ENCODE results near the gene IL13RA1.
"Not testable (repeated sequence)": the region's sequence is repeated elsewhere in the genome, so short reads cannot be mapped to it uniquely, and the experiment has no call there.

Gene IL13RA1

GRCh38 chrX:118726887-118727685, at the start of gene IL13RA1:
Gene IL13RA1, plus strand, starts transcription at chrX:118727606. Its CDS starts 33 bp downstream, at chrX:118727639.
- DNase-seq = no peak

DNA sequence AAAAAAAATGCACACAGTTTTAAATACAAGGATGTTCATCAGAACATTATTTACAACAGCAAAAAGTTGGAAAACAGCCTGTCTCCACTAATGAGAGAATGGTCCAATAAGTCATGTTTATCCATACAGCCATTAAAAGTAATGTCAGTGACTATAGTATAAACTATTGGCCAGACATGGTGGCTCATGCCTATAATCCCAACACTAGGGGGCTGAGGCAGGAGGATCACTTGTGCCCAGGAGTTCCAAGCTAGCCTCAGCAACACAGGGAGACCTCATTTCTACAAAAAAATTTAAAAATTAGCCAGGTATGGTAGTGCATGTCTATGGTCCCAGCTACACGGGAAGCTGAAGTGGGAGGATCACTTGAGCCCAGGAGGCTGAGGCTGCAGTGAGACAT, 48.1 kb upstream of the IL13RA1 start:
- DNase-seq = no peak

DNA sequence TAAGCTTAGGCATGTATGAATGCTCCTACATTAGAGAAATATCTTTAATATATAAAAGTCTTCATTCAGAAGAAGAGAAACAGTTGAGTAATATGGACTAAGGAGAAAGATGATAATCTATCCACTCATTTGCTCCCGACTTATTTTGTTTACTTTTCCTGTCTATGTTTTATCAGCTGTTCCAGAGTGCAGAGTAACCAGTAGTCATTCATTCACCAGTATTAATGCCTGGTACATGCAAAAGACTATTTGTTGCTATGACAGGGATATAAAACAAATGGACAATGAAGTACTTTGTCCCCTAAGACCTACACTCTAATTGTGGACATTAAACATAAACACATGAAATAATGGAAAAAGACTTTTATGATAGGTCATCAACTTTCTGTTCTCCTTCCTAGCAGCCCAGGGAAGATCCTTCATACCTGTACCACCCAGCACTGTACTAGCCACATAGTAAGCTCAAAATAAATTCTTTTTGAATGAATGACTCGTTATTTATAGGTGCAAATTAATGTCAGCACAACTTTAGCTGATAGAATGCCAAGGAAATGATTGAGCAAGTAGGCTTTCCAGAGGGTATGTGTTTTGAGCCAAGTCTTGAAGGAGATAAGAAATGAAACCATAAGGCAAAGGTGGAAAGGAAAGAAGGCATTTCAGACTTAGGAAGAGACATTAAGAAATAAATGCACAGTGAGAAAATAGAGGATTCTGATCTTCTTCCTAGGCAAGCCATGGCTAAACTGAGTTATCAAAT, 45.0 kb upstream of the IL13RA1 start:
- no peak for DNase-seq

DNA sequence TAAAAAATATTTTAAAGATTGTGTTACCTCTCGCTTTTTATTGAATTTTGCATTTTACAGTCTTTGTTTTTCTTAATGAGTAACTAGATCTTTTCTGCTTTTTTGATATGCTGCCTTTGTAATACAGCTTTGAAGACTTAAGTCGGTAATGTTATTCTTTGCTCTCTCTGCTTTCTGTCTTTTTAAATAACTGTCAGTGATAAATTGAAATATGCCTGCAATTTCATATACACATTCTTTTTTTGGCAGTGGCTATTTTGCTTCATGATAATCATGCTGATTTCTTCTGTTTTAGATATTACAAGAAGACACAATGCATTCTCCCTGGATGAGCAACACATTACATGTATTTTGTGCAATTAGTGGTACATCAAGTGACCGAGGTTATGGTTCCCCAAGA, 42.0 kb upstream of the IL13RA1 start:
- DNase-seq = no peak

GRCh38 chrX:118688935-118689334, 38.5 kb upstream of the IL13RA1 start:
- no peak for DNase-seq

DNA sequence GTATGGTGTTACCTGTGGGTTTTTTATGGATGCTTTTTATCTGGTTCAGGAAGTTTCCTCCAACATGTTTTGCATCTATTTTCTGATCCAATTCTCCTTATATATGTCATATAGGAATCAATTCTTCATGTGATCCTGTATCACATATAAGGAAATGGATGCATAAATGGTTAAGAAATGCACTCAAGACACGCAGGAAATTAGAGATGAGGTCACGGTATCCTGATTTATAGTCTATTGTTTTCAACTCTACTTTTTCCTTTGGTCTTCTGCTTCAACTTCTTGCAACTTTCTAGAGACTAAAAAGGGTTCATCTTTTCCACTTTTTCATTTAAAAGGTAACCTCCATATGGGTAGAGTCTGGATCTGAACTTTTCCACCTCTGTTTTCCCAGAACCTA, 33.6 kb upstream of the IL13RA1 start:
- DNase-seq = no peak

DNA sequence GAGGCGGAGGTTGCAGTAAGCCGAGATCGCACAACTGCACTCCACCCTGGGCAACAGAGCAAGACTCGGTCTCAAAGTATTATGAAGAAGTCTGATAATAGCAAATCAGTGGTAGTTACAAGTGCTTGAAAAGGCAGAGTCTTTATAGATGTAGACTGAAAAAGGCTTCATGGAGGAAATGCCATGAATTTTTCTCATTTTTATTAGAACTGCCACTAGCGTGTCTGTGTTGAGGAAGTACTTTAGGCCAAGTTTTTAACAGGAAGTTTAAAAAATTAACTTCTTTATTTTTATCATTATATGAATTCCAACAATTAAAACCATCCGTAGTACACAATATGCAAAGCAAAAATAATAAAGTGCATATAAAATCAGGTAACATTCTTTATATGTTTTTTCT, 32.8 kb upstream of the IL13RA1 start:
- DNase-seq = no peak

DNA sequence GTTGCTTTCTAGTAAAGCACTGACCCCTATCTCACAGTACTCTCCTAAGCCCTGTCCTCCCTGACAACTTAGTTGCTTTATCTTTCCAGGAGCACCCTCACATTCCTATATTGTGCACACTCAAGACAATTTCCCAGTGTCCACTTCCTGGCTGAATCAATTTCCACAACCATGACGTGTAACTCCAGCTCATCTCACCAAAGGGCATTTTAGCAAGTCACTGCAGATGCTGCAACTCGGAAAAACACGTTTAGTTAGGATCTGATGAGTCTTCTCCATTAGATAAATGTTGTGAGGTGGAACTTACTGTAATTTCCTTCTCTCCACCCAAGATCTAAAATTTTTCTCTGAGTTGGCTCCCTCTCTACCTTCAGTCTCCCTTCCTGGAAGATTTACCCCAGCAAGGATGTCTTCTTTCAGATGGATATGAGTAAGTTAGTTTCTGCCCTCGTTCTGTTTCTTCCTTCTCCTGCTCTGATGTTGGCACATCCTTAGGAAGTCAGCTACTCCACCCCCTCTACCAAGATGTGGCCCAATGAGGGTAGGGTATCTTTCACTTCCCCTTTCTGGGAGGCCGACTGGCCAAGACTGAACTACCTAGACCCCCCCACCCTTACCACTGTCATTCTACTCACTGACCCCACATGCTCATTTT, 28.8 kb upstream of the IL13RA1 start:
- DNase-seq = no peak

GRCh38 chrX:118702741-118703140, 24.7 kb upstream of the IL13RA1 start:
- DNase-seq = no peak

DNA sequence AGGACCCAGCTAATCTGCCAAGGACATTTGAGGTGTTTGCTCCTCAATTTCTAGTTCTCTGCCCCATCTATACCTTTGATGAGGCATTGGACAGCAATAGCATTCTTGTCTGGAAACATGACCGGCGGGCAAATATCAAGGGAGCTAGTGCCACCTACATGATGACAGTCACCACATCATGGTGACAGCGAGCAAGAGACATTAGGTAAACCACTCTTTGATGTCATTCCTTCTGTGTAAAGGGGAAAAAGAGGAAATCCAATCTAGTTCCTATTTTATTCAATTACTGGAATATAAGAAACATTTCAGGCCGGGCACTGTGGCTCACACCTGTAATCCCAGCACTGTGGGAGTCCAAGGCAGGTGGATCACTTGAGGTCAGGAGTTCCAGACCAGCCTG, 20.7 kb upstream of the IL13RA1 start:
- DNase-seq = no peak

DNA sequence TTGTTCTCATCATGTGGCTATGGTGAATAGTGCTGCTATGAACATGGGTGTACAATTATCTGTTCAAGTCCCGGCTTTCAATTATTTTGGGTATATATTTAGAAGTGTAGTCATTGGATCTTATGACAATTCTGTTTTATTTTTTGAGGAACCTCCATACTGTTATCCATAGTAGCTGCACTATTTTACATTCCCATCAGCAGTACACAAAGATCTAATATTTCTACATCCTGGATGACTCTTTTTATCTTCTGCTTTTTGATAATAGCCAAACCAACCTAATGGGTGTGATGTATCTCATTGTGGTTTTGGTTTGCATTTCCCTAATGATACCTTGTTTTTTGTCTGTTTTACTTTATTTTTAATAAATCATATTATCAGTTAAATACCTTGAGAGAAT, 12.9 kb upstream of the IL13RA1 start:
- no peak for DNase-seq

GRCh38 chrX:118715917-118716316, 11.5 kb upstream of the IL13RA1 start:
- not testable (repeated sequence) for DNase-seq

GRCh38 chrX:118716833-118717232, 10.6 kb upstream of the IL13RA1 start:
- DNase-seq = not testable (repeated sequence)

DNA sequence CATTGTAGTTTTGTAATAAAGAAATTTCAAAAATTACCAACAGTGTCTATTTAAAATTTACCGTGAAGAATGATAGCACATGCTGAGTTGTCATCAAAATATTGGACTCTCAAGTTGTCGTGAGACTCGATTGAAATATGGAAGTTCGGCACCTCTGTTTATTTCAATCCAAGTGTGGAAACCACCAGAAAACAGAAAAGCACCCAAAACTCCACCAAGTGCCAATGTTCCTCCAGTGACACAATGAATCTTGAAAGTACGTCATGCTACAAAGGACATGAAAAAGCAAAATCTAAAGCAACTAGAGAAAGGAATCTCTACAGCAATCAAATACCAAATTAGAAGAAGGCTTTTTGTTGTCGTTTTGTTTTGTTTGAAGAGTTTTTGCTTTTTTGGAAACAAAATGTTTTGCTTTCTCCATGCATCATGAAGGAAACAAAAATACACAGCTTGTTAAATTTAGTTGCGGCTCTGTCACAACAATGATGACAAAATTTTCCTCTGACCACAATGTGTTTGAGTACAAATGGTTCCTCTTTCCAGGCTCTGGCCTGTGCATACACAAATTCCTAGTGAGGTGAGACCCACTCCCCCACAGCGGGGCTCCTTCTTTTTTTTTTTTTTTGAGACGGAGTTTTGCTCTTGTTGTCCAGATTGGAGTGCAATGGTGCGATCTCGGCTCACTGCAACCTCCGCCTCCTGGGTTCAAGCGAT, 9.6 kb upstream of the IL13RA1 start:
- no peak for DNase-seq

DNA sequence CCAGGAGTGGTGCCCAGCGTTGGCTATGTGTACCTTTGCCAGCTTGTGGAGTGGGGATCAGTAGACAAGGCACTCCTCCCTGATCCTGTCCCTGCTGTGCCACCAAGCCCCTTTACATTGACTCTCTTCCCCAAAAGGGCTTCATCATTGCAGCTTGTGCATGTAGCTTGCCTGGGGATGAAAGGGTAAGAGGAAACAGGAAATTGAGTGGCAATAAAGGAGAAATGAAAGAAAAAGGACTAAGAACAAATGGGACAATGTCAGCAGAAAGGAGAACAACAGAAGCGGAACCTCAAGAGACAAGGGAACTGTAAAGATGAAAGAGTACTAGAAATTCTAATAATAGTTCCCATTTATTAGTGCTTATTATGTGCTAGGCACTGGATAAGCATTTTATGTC, 8.7 kb upstream of the IL13RA1 start:
- DNase-seq = no peak

GRCh38 chrX:118720058-118720707, 7.2 kb upstream of the IL13RA1 start:
- no peak for DNase-seq

GRCh38 chrX:118723376-118723775, 4.0 kb upstream of the IL13RA1 start:
- DNase-seq = no peak

- DNase-seq = no peak
These were observed 3.0 kb upstream of the IL13RA1 start for GRCh38 chrX:118724365-118724764.

DNA sequence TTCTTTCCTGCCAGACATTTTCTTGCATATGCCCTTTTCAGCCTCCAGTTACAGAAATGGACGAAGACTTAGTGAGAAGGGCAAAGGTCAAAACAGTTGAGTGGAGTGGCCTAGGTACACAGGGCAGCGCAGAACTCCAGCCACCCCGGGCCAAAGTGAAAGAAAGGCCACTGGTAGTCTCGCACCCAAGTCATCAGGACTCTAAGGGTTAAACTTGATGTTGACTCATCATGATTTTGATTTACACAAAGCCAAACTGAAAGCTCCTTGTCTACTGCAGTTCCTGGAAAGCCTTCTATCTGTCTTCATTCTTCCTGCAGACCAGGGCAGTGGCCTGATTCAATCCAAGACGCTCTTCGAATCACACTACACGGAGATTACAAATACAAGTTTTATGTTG, 2.6 kb upstream of the IL13RA1 start:
- DNase-seq = no peak

DNA sequence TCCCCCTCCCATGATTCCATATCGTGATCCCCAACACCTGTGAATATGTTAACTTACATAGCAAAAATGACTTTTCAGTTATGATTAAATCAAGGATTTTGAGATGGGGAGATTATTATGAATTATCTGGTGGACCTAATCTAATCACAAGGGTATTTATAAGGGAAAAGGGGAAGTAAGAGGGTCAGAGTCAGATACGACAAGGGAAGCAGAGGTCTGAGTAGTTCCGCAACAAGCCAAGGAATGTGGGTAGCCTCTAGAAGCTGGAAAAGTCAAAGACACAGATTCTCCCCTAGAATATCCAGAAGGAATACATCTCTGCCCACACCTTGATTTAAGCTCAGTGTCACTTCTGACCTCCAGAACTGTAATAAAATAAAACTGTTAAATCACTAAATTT, 1.0 kb upstream of the IL13RA1 start:
- DNase-seq = no peak

DNA sequence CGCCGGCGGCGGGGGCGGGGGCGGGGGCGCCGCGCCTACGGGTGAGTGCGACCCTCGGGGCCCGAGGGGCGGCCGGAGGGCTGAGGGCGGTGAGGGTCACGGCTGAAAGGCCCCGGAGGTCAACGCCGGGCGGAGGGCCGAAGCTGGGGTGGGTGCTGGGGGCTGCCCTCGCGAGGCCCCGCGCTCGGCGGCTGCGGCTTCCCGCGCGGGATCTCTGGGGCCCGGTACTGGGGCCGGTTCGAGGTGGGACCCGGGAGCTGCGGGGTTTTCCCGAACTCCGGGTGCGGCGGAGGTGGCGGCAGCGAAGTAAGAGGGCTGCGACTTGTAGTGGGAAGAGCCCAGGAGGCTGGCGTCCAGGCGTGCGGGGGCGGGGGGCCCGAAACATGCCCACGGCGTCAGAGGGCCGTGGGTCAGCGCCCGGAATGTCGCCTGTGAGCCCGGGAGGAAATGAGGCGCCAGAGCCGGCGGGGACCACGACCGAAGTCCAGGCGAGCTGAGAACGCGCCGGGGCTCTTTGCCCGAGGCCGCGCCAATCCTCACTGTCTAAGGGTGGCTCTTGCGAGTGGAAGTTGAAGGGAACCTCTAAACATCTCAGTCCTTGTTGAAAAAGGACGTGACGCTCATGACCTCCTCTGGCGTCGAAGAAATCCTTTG, 407 bp downstream of the IL13RA1 start:
- DNase-seq = no peak

GRCh38 chrX:118729042-118729652, 1.7 kb downstream of the IL13RA1 start:
- DNase-seq = no peak
